NOMO-1 treated with dmso at 0.1 percent for 144 hours (cell line): ENCODE results near the gene LRRC37A.
A peak's percentile ranks its signal among the peaks of the same experiment; 100 is the strongest.
"Not testable (repeated sequence)": the region's sequence is repeated elsewhere in the genome, so short reads cannot be mapped to it uniquely, and the experiment has no call there.

Source experiments
- DNase-seq: peaks from one replicate; lab custom pipeline; 2025; ENCODE audit not compliant: unreplicated experiment; lab: John Stamatoyannopoulos, UW

The LRRC37A gene

DNA sequence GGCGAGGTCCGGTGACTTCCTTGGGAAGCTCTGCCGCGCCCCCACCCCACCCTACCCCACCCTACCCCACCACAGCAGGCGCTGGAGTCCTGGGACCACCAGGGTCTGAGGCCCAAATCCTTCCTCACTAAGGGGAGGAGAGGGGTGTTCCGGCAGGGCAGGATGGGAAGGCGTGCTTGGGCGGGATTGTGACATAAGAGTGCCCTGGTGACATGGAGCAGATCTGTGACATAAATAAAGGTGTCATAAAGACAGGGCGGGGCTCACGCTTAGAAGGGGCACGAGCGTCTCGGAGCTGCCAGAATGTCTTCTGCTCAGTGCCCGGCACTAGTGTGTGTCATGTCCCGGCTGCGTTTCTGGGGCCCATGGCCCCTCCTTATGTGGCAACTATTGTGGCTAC lies at the start of gene LRRC37A:
Gene LRRC37A (plus strand): TSS at position 301 of the 400 bp plus-strand sequence. CDS start 3 bp downstream, at position 304.
- not testable (repeated sequence) for DNase-seq

DNA sequence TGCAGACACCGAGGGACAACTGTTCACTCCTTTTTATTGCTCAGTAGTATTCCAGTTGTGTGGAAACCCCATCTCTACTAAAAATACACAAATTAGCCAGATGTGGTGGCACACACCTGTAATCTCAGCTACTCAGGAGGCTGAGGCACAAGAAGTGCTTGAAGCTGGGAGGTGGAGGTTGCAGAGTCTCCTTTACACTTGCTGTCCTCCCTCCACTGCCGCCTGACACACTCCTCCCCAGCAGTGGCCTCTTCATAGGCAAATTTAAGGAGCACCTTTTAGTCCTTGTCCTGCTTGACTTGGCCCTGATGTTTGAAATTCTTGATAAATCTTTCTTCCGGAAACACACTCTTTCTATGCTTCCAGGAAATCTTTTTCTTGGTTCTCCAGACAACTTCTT lies 45.8 kb upstream of the LRRC37A start:
- not testable (repeated sequence) for DNase-seq

- not testable (repeated sequence) for DNase-seq
Observed at GRCh38 chr17:46252804-46253203, 42.1 kb upstream of the LRRC37A start.

- DNase-seq = peak; percentile 72
Observed at GRCh38 chr17:46253722-46254121, 41.2 kb upstream of the LRRC37A start.

- not testable (repeated sequence) for DNase-seq
Observed at GRCh38 chr17:46254215-46254614, 40.7 kb upstream of the LRRC37A start.

DNA sequence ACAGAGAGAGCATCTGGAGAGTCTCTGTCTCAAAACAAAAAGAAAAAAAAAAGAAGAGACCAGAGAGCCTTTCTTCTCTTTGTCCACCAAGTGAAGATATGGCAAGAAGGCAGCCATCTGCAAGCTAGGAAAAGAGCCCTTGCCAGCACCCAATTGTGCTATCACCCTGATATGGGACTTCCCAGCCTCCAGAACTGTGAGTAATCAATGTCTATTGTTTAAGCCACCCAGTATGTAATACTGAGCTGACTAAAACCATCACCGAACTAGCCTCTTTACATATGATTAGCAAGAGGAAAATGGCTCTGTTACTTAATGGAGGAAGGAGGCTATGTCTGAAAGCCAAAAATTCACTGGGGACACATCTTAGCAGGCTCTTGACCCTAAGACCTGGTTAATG lies 38.6 kb upstream of the LRRC37A start:
- not testable (repeated sequence) for DNase-seq

- not testable (repeated sequence) for DNase-seq
Observed at GRCh38 chr17:46259845-46260661, 34.9 kb upstream of the LRRC37A start.

DNA sequence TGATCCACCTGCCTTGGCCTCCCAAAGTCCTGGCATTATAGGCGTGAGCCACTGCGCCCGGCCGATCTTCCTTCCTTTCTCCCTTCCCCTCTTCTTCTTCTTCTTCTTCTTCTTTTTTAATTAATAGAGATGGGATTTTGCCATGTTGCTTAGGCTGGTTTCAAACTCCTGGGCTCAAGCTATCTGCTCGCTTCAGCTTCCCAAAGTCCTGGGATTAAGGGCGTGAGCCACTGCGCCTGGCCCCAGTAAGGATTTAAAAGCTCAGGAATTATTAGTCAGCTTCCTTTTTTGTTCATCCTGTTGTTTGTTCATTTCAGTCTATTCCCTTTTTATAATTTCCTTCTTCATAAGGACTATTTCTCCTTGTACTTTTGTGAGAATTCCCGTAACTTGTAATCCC lies 32.7 kb upstream of the LRRC37A start:
- DNase-seq = no peak

DNA sequence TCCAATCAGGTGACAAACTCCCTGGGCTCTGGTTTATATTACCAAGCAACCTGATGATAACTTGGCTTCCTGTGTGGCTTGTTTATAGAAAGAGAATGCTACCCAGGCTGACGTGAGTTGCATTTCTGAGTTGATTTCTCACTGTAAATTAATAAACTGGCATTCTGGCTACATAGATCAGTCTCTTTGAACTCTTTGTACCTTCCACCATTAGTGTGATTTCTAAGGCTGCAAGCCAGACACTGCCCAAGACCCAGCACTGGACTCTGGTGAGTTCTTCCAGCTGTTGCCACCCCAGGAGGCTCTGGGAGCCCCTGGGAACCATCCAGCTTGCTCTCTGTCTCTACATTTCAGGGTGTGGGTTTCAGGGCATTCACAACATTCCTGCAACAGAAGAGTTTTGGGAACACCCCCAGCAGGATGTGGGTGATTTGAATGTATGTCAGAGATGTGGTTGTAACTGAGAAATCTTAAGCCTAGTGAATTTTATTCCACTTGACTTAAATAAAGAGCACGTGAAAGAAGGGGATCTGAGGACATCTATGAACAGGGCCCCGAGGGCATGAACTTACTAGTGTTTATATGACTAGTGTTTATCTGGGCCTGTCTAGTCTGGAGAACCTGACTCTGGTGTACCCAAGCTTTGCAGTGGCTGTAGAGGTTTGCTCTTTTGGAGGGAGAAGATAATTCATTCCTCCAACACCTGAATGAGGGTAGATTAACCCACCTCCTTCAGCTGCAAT lies 30.3 kb upstream of the LRRC37A start:
- no peak for DNase-seq

- not testable (repeated sequence) for DNase-seq
Observed at GRCh38 chr17:46266063-46266655, 28.8 kb upstream of the LRRC37A start.

GRCh38 chr17:46266656-46267544 lies 28.0 kb upstream of the LRRC37A start:
- DNase-seq = peak; percentile 71

DNA sequence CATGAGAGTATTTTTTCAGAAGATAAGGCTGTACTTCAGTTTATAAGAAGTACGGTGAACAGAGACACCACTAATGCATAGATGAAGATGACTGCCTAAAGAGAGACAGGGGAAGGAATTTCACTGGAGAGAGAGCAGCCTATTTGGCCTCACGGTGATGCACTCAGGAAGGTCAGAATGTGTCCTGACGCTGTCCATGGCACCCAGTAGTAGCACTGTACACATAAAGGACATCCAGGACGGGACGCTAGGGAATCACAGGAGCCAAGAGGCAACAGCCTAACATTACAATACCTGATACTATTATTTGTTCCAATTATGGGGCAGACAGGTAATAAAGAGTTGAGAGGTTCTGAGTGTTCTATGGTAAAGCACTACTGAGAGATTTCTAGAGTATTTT lies 24.9 kb upstream of the LRRC37A start:
- no peak for DNase-seq

DNA sequence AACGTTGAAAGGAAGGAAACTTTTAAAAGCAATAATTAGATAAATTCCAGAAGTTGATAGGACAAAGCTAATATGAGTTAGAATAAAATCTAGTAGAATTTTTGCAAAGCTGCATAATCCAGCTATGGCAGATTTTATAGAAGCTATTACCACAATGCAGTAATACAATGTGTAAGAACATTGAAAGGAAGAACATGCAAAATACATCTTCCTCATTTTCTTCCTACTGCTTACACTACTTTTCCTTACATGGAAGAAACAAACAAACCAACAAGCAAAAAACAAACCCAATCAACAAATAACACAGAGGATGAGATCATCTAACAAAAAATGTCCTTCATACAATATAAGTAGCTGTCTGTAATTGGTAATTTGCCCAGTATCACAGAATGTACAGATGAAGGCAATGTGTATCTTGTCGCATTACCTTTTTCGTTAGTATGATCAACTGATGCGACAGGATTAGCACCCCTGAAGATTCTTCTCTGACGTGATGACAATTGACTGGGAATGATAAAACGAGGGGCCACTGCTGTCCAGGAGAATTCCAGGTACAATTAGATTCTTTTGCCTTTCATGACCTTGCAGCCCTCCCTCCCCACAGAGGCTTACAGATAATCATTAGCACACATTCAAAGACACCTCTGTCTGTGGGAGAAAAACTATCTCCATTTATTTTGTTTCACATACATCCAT lies 21.2 kb upstream of the LRRC37A start:
- no peak for DNase-seq

DNA sequence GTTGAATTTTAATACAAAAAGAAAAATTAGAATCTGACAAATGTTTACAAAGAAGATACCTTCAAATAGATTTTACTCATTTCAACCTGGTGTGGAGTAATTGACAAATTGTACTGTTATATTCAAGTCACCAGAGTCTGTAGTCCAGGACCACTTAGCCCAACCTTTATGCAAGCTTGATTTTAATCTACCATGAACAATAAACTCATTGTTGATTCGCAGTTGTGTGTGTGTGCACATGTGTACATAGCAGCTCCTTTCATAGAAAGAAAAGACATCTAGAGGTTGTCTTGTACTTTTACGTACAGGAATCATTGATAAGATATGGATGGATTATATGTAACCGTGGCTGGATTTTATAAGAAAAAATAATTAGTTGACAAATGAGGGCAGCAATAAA lies 20.7 kb upstream of the LRRC37A start:
- DNase-seq = no peak

- not testable (repeated sequence) for DNase-seq
Observed at GRCh38 chr17:46276728-46277479, 18.0 kb upstream of the LRRC37A start.

- not testable (repeated sequence) for DNase-seq
Observed at GRCh38 chr17:46281336-46281735, 13.6 kb upstream of the LRRC37A start.

DNA sequence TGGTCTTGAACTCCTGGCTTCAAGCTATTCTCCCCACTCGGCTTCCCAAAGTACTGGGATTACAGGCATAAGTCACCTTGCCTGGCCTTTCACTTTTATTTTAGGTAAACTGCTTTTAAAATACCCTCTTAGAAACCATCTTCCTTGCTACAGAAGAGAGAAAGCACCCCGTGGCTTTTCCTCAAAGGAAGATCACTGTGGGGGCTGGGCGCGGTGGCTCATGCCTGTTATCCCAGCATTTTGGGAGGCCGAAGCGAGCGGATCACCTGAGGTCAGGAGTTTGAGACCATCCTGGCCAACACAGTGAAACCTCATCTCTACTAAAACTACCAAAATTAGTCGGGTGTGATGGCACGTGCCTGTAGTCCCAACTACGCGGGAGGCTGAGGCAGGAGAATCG lies 12.3 kb upstream of the LRRC37A start:
- DNase-seq = not testable (repeated sequence)

DNA sequence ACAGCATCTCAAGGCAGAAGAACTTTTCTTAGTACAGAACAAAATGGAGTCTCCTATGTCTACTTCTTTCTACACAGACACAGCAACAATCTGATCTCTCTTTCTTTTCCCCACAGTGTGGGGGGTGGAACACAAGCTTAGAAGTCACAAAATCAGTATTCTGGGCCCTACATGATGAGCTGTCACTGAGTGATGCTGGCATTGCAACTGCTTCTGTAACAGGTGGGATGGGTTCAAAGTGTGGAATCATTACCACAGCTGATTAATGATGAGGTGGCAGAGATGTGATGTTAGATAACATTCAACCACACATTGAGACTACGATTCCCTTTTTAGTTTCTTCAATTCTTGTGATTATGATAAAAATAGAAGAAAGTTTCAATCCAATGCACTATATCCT lies 10.5 kb upstream of the LRRC37A start:
- not testable (repeated sequence) for DNase-seq

DNA sequence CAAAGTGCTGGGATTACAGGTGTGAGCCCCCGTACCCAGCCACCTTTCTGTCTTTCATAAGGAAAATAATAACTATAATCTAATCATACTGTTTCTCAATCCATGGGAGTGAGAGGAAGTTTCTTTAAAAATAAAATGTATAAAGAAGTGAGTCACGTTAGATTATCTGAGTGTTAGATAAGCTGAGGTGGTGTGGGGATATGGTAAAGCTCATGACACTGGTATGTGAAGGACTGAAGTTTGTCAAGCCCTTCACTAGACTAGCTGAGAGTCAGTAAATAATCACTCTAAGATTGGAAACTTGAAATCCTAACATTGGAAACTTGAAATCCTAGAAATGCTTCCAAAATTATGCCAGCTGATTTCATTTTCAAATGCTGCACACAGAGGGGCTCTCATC lies 9.4 kb upstream of the LRRC37A start:
- not testable (repeated sequence) for DNase-seq
